Prostate gland (tissue), 2 donors: Measurements from ENCODE around the gene TRA2B. TPM values are rescaled to one million over a fixed set of nuclear protein-coding genes. Genes with fewer than 3 reads are reported as not detected.
A peak's percentile ranks its signal among the peaks of the same experiment; 100 is the strongest.

ENCODE experiments used
- DNase-seq: peaks from one replicate; pipeline ENCODE4 v3.0.0-alpha.2; 2019; ENCODE audit warnings: low spot score
- H3K27ac ChIP-seq, 2 donors: fragments of 200-600 bp; sonication (generic); 2 replicates each; pipeline ENCODE4 v1.5.1; 2017 to 2019
- H3K27me3 ChIP-seq: fragments of 200-600 bp; sonication (generic); replicated peaks from 2 replicates; pipeline ENCODE4 v1.5.1; 2019; ENCODE audit not compliant: insufficient read depth
- H3K36me3 ChIP-seq, 2 donors: fragments of 200-600 bp; sonication (generic); 1 replicate in 1 of 2; 2 replicates in 1 of 2; pipeline versions ENCODE4 v1.5.1 to v1.8.1; 2017 to 2019
- H3K4me1 ChIP-seq: fragments of 200-600 bp; sonication (generic); replicated peaks from 2 replicates; pipeline ENCODE4 v1.5.1; 2019
- H3K4me3 ChIP-seq, 2 donors: fragments of 200-600 bp; sonication (generic); 2 replicates each; pipeline ENCODE4 v1.5.1; 2017 to 2019
- H3K9me3 ChIP-seq: fragments of 200-600 bp; sonication (generic); 2 replicates; pipeline ENCODE4 v1.5.1; 2017
- POLR2A ChIP-seq: fragments of 450-650 bp; IDR thresholded peaks from one replicate; pipeline ENCODE4 v1.6.1; 2016; ENCODE audit warnings: antibody characterized with exemption, mild to moderate bottlenecking
- POLR2AphosphoS5 ChIP-seq: sonication (generic); formaldehyde crosslinking; IDR thresholded peaks from one replicate; pipeline ENCODE4 v1.6.1; 2017; ENCODE audit warnings: antibody characterized with exemption
- WGBS: methylation state at CpG from one replicate; pipeline ENCODE4 v1.1.5; 2018; 5-methylcytosine and 5-hydroxymethylcytosine counted together
- intact Hi-C: fragments of 100-400 bp; cut with DNase I; formaldehyde crosslinking; loops from one replicate; pipeline ENCODE4 v1.14.2; 2022
- total RNA-seq, 2 donors: library from RNA; depleted of rRNA; stranded (reverse); fragments of >200 nt; gene quantifications; one replicate each; pipeline ENCODE4 v1.1.0, GENCODE V29; 2016
- TF ChIP-seq, protein P1 (sequence below), 4 experiments: fragments of 200-600 bp in 2 of 4; fragments of 450-650 bp in 2 of 4; sonication (generic) in 2 of 4; IDR thresholded peaks; 1 replicate in 3 of 4; 2 replicates in 1 of 4; pipeline ENCODE4 v1.5.1; 2016 to 2019; ENCODE audit warnings: antibody characterized with exemption in 4 of 4, mild to moderate bottlenecking in 2 of 4, moderate library complexity in 2 of 4

Gene TRA2B
- total RNA-seq, 2 donors from 2014 or later: 132 to 137 TPM

DNA sequence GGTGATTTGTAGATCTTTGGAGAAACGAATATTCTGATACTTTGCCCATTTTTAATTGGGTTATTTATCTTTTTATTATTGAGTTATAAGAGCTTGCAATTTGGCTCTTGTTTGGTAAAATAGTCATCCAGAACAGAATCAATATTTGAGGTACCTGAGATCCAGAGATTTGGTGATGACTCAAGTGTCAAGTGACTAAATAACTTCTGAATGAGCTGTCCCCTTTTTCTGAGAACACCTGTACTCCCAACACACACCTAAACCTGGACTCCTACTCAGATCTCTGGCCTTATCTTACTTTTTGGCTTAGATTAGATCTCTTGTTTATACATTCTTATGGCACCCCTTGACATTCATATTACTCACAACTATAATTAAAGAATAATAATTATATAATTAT is 3.1 kb upstream of the TRA2B start:
- H3K27me3 ChIP-seq: no peaks in the 10 kb centered on the region
- no peak for TF ChIP-seq POLR2AphosphoS5
- TF ChIP-seq, protein P1, sequence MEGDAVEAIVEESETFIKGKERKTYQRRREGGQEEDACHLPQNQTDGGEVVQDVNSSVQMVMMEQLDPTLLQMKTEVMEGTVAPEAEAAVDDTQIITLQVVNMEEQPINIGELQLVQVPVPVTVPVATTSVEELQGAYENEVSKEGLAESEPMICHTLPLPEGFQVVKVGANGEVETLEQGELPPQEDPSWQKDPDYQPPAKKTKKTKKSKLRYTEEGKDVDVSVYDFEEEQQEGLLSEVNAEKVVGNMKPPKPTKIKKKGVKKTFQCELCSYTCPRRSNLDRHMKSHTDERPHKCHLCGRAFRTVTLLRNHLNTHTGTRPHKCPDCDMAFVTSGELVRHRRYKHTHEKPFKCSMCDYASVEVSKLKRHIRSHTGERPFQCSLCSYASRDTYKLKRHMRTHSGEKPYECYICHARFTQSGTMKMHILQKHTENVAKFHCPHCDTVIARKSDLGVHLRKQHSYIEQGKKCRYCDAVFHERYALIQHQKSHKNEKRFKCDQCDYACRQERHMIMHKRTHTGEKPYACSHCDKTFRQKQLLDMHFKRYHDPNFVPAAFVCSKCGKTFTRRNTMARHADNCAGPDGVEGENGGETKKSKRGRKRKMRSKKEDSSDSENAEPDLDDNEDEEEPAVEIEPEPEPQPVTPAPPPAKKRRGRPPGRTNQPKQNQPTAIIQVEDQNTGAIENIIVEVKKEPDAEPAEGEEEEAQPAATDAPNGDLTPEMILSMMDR (IDR thresholded peaks at IDR 0.05): no peak
- no peak for TF ChIP-seq POLR2A
- WGBS: 29% methylated on average over 1 of the region's 1 CpG
- no peaks in the 10 kb centered on the region for H3K4me1 ChIP-seq
- no peak overlapping the region for H3K4me3 ChIP-seq
- no peaks in the 10 kb centered on the region for H3K36me3 ChIP-seq
- no peak for DNase-seq
- H3K9me3 ChIP-seq: no peaks in the 10 kb centered on the region
- no peak overlapping the region for H3K27ac ChIP-seq
- intact Hi-C loops: no loop called here

DNA sequence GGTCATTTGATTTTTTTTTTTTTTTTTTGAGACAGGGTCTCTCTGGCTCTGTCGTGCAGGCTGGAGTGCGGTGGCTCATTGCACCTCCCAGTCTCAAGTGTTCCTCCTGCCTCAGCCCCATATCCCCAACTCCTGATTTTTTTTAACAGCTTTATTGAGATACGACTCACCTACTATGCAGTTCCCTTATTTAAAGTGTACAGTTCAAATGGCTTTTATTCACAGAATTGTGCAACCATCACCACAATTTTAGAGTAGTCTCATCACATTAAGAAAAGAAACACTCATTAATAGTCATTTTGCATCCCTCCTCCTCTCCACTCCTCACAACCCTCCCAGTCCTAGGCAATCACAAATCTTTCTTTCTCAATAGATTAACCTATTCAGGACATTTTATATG is 1.9 kb upstream of the TRA2B start:
- no peaks in the 10 kb centered on the region for H3K36me3 ChIP-seq
- intact Hi-C loops: loop anchor here (5.0 to 10.0 kb wide), 2 partner anchors 168 to 845 kb away; partner anchors contain the start of genes EIF4A2 and ETV5
- no peak overlapping the region for H3K27ac ChIP-seq
- no peaks in the 10 kb centered on the region for H3K27me3 ChIP-seq
- no peak overlapping the region for H3K4me3 ChIP-seq
- WGBS: 81% methylated on average over 3 of the region's 3 CpGs
- DNase-seq: no peak
- TF ChIP-seq, protein P1 (IDR thresholded peaks at IDR 0.05): no peak
- TF ChIP-seq POLR2A (no peak), POLR2AphosphoS5 (no peak)
- H3K4me1 ChIP-seq: no peaks in the 10 kb centered on the region
- no peaks in the 10 kb centered on the region for H3K9me3 ChIP-seq

DNA sequence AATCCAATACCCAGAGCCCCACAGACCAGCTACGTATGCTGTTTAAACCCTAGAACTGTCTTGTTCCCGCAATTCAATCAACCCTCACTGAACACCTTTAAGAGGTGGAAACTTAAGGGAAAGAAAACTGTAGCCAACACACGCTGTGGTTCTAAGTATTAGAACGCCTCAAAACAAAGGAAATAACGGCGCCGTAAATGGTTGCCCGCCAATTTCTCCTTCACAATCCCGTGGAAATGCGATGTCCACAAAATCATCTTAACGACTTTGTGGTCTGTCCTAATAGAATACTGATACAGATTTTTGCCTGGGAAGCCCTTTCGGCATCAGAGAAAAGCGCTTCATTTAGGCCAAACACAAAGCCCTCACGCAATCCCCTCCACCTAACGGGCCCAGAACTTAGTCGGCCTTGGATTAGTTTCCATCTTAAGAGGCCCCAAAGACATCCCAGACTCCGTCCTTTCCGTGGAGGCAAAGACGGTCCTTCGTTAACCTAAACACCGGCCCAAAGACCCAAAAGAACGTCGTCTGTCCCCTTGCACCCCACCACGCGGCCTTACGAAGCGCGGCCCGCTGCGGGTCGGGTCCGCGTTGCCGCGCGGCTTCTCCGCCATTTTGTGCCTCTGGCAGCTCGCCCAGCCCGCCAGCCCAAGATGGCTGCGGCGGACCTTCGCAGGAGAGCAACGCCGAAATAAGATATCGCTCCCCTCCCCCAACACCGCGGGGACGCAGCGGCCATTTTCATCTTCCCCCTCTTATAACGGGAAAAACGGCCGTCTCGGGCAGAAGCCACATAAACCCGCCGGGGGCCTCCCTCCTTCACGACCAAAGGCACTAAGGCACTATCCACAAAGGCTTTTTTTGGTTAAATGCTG is 763 bp downstream of the TRA2B start:
- no peaks in the 10 kb centered on the region for H3K4me1 ChIP-seq
- no peaks in the 10 kb centered on the region for H3K27me3 ChIP-seq
- no peaks in the 10 kb centered on the region for H3K36me3 ChIP-seq
- H3K27ac ChIP-seq: peak overlapping the region; percentile 100
- WGBS: under 1% methylated on average over 56 of the region's 56 CpGs
- intact Hi-C loops: loop anchor here (5.0 to 10.0 kb wide), 2 partner anchors 170 to 848 kb away; partner anchors contain the start of genes EIF4A2 and ETV5
- H3K4me3 ChIP-seq: peak overlapping the region; percentile 88 to 100
- DNase-seq: peak; percentile 83
- no peaks in the 10 kb centered on the region for H3K9me3 ChIP-seq
- peak; percentile 83 for TF ChIP-seq POLR2A
- TF ChIP-seq, protein P1 (IDR thresholded peaks at IDR 0.05): peak in 2 of 4 experiments; percentile 9 to 19
- TF ChIP-seq POLR2AphosphoS5: peak; percentile 79

DNA sequence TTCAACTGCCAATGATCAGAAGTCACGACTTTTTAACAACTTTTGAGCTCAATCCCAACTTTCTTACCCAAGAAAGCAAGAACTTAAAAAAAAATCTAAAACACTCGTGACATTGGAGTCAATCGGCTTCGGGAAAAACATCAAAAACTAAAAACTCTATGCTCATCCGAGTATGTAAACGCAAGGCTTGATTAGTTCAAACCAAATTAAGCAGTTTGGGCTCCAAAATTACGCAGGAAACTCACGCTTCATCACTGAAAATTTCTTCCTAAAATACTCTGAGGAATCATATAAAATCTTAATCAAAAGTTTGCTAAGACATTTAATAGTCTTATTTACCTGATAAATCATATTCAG is 1.6 kb downstream of the TRA2B start:
- H3K36me3 ChIP-seq: no peaks in the 10 kb centered on the region
- no peaks in the 10 kb centered on the region for H3K27me3 ChIP-seq
- no peaks in the 10 kb centered on the region for H3K9me3 ChIP-seq
- no peak for DNase-seq
- TF ChIP-seq POLR2A: no peak
- no peak for TF ChIP-seq POLR2AphosphoS5
- TF ChIP-seq, protein P1 (IDR thresholded peaks at IDR 0.05): no peak
- H3K4me1 ChIP-seq: no peaks in the 10 kb centered on the region
- peak overlapping the region; percentile 100 for H3K27ac ChIP-seq
- WGBS: under 1% methylated on average over 8 of the region's 8 CpGs
- peak overlapping the region; percentile 88 to 100 for H3K4me3 ChIP-seq
- intact Hi-C loops: loop anchor here (5.0 to 10.0 kb wide), 2 partner anchors 171 to 849 kb away; partner anchors contain the start of genes EIF4A2 and ETV5
